ENCODE results near the gene P4HA3. TPM values are rescaled to one million over a fixed set of nuclear protein-coding genes. Genes with fewer than 3 reads are reported as not detected.
"Not testable (repeated sequence)": the region's sequence is repeated elsewhere in the genome, so short reads cannot be mapped to it uniquely, and the experiment has no call there.

P4HA3 gene
- total RNA-seq, 1 experiment from 2014 or later, result 0.93 TPM

- Mint-ChIP-seq H3K4me3 (ENCODE audit: unreplicated experiment) (no peak overlapping the region), H3K27ac (ENCODE audit: low read depth, unreplicated experiment) (no peak overlapping the region), H3K36me3 (ENCODE audit: insufficient read depth, unreplicated experiment) (no peaks in the 10 kb centered on the region), H3K27me3 (ENCODE audit: insufficient read depth, unreplicated experiment) (no peaks in the 10 kb centered on the region), H3K9me3 (ENCODE audit: unreplicated experiment) (no peaks in the 10 kb centered on the region), H3K4me1 (ENCODE audit: insufficient read depth, unreplicated experiment) (no peaks in the 10 kb centered on the region)
- BruUV-seq (replicated peaks), result no TSS peak
- intact Hi-C loops (cut with micrococcal nuclease), result no loop called here
- ChIA-PET CTCF (no interaction called here), POLR2A (no interaction called here)
- TF ChIP-seq CTCF (IDR thresholded peaks at IDR 0.05; ENCODE audit: unreplicated experiment), result no peak
- DNase-seq (ENCODE audit: unreplicated experiment), result no peak
Measured at GRCh38 chr11:74338963-74339362, 27.5 kb upstream of the P4HA3 start.

- Mint-ChIP-seq H3K27me3 (ENCODE audit: insufficient read depth, unreplicated experiment) (no peaks in the 10 kb centered on the region), H3K4me3 (ENCODE audit: unreplicated experiment) (no peak overlapping the region), H3K9me3 (ENCODE audit: unreplicated experiment) (no peaks in the 10 kb centered on the region), H3K27ac (ENCODE audit: low read depth, unreplicated experiment) (no peak overlapping the region), H3K36me3 (ENCODE audit: insufficient read depth, unreplicated experiment) (no peaks in the 10 kb centered on the region), H3K4me1 (ENCODE audit: insufficient read depth, unreplicated experiment) (peaks cover 5% of the 10 kb centered on the region)
- DNase-seq (ENCODE audit: unreplicated experiment), result no peak
- TF ChIP-seq CTCF (IDR thresholded peaks at IDR 0.05; ENCODE audit: unreplicated experiment), result no peak
- intact Hi-C loops (cut with micrococcal nuclease), result no loop called here
- ChIA-PET POLR2A (no interaction called here), CTCF (interaction anchor here (1.0 kb wide), 1 partner anchor 12 kb away, joined by 3 read pairs; no protein-coding TSS in a partner anchor)
- BruUV-seq (replicated peaks), result no TSS peak
Measured at GRCh38 chr11:74333193-74333592, 21.8 kb upstream of the P4HA3 start.

- CTCF ChIA-PET, result no interaction called here
- BruUV-seq (replicated peaks), result no TSS peak
- Mint-ChIP-seq H3K4me3 (ENCODE audit: unreplicated experiment) (no peak overlapping the region), H3K27ac (ENCODE audit: low read depth, unreplicated experiment) (no peak overlapping the region), H3K27me3 (ENCODE audit: insufficient read depth, unreplicated experiment) (no peaks in the 10 kb centered on the region), H3K36me3 (ENCODE audit: insufficient read depth, unreplicated experiment) (no peaks in the 10 kb centered on the region), H3K4me1 (ENCODE audit: insufficient read depth, unreplicated experiment) (peaks cover 5% of the 10 kb centered on the region), H3K9me3 (ENCODE audit: unreplicated experiment) (no peaks in the 10 kb centered on the region)
- POLR2A ChIA-PET, result no interaction called here
- DNase-seq (ENCODE audit: unreplicated experiment), result no peak
- intact Hi-C loops (cut with micrococcal nuclease), result no loop called here
- no peak for TF ChIP-seq CTCF (IDR thresholded peaks at IDR 0.05; ENCODE audit: unreplicated experiment)
Measured at GRCh38 chr11:74332291-74332690, 20.9 kb upstream of the P4HA3 start.

GRCh38 chr11:74331000-74331399, 19.6 kb upstream of the P4HA3 start:
- H3K9me3 Mint-ChIP-seq (ENCODE audit: unreplicated experiment), result not testable (repeated sequence)

More at GRCh38 chr11:74331000-74331399, 19.6 kb upstream of the P4HA3 start:
- H3K27ac Mint-ChIP-seq (ENCODE audit: low read depth, unreplicated experiment); DNase-seq (ENCODE audit: unreplicated experiment); H3K27me3 Mint-ChIP-seq (ENCODE audit: insufficient read depth, unreplicated experiment); H3K4me1 Mint-ChIP-seq (ENCODE audit: insufficient read depth, unreplicated experiment); BruUV-seq (replicated peaks); CTCF ChIA-PET; H3K4me3 Mint-ChIP-seq (ENCODE audit: unreplicated experiment); intact Hi-C loops (cut with micrococcal nuclease); H3K36me3 Mint-ChIP-seq (ENCODE audit: insufficient read depth, unreplicated experiment); POLR2A ChIA-PET: not testable (repeated sequence)
